Stomach smooth muscle (tissue), 2 donors: Measurements from ENCODE around the gene SLC2A10.

Experiments
- H3K27ac ChIP-seq: one replicate; pipeline ENCODE4 v1.7.0; 2013; ENCODE audit warnings: mild to moderate bottlenecking, low read length, inconsistent platforms
- H3K27me3 ChIP-seq, 2 donors: one replicate each; pipeline ENCODE4 v1.7.0; 2013; ENCODE audit warnings: low read length in 2 of 2; ENCODE audit not compliant: insufficient read depth in 2 of 2, control insufficient read depth in 1 of 2
- H3K36me3 ChIP-seq, 2 donors: one replicate each; pipeline ENCODE4 v1.7.0; 2013; ENCODE audit warnings: low read length in 2 of 2; ENCODE audit not compliant: control insufficient read depth in 2 of 2, insufficient read depth in 2 of 2
- H3K4me1 ChIP-seq: one replicate; pipeline ENCODE4 v1.7.0; 2013; ENCODE audit warnings: low read length; ENCODE audit not compliant: control insufficient read depth, insufficient read depth
- H3K4me3 ChIP-seq, 2 donors: one replicate each; pipeline ENCODE4 v1.7.0; 2013; ENCODE audit warnings: low read length in 2 of 2
- H3K9ac ChIP-seq, 2 donors: one replicate each; pipeline ENCODE4 v1.7.0; 2013; ENCODE audit warnings: low read length in 2 of 2, mild to moderate bottlenecking in 1 of 2
- H3K9me3 ChIP-seq, 2 donors: one replicate each; pipeline ENCODE4 v1.7.0; 2013; ENCODE audit warnings: low read length in 2 of 2; ENCODE audit not compliant: control insufficient read depth in 2 of 2
- donor health status: healthy.
- donor health status: Pancreatic carcinoma.

SLC2A10 gene

DNA sequence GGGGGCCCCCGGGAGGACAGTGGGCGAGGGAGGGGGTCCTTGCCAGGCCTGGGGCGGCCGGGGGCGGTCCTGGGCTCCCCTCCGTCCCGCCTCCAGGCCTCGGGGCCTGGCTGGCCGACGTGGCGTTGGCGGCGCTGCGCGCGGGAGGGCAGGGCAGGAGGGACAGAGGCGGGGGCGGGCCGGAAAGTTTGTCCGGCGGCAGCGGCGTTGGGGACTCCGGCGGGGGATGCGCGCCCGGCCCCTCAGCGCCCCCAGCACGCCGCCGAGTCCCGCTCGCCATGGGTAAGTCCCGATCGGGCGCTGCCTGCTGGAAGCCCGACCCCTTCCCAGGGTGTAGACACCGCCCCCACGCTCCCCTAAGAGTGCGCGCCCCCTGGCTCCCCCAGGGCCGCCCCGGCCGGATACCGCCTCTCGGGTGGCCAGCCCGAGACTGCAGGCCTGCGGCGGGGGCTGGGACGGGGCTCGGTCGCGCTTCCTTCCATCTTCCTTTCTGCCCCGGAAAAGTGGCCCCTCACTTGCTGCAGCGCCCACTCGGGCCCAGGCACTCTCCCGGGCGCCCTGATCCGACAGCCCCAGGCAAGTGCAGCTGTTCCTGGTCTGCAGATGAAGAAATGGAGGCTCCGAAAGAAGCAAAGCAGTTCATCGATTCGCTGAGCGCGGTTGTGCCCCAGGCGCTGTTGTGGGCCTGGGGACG lies at the start of gene SLC2A10:
Gene SLC2A10, plus strand, starts transcription at position 191 of the 694 bp plus-strand sequence. Its CDS starts 88 bp downstream, at position 279.
- H3K27me3 ChIP-seq = no peaks in the 10 kb centered on the region
- H3K4me3 ChIP-seq = peak within 1 kb of the TSS; percentile 88 to 92
- peak within 1 kb of the TSS; percentile 49 for H3K27ac ChIP-seq
- H3K9me3 ChIP-seq = no peaks in the 10 kb centered on the region
- H3K4me1 ChIP-seq = peaks cover 19% of the 10 kb centered on the region
- no peaks in the 10 kb centered on the region for H3K36me3 ChIP-seq
- H3K9ac ChIP-seq = peak within 1 kb of the TSS; percentile 83 to 89

DNA sequence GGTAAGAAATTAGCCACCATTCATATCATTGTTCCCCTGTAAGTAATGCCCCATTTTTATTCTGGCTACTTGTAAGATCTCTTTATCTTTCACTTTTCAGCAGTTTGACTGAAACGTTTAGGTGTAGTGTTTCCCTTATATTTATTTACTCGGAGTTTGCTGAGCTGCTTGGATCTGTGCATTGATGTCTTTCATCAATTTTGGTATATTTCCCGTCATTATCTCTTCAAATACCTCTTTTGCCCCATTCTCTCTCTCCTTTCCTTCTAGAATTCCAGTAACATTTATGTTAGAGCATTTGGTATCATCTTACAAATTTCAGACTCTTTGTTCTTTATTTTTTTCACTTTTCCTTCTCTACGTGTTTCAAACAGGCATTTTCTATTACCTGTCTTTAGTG lies 49.0 kb upstream of the SLC2A10 start:
- Histone ChIP-seq H3K36me3 (no peaks in the 10 kb centered on the region), H3K4me1 (no peaks in the 10 kb centered on the region), H3K4me3 (no peak overlapping the region), H3K9me3 (peaks cover 0 to 3% of the 10 kb centered on the region in 2 donors), H3K27ac (no peak overlapping the region), H3K9ac (no peak overlapping the region), H3K27me3 (no peaks in the 10 kb centered on the region)

GRCh38 chr20:46661659-46662058 lies 47.8 kb upstream of the SLC2A10 start:
- Histone ChIP-seq H3K4me1 (no peaks in the 10 kb centered on the region), H3K36me3 (no peaks in the 10 kb centered on the region), H3K9ac (no peak overlapping the region), H3K9me3 (peaks cover 0 to 3% of the 10 kb centered on the region in 2 donors), H3K27ac (no peak overlapping the region), H3K4me3 (no peak overlapping the region), H3K27me3 (no peaks in the 10 kb centered on the region)

DNA sequence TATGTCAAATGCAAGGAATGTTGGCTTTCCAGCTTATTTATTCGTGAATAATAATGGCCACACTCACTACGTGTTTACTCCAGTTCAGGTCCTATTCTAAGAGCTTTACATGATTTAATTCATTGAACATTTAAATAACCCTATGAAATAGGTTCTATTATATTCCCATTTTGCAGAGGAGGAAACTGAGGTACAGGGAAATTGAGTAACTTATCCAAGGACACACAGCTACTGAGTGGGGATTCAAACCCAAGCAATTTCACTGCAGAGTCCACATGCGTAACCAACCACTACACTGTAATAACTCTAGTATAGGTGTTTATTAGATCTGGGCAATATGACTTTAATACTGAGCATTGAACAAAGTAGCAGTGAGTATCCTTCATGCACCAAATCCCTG lies 45.9 kb upstream of the SLC2A10 start:
- Histone ChIP-seq H3K4me3 (no peak overlapping the region), H3K9me3 (peaks cover 0 to 3% of the 10 kb centered on the region in 2 donors), H3K27me3 (no peaks in the 10 kb centered on the region), H3K9ac (no peak overlapping the region), H3K4me1 (no peaks in the 10 kb centered on the region), H3K27ac (no peak overlapping the region), H3K36me3 (no peaks in the 10 kb centered on the region)

DNA sequence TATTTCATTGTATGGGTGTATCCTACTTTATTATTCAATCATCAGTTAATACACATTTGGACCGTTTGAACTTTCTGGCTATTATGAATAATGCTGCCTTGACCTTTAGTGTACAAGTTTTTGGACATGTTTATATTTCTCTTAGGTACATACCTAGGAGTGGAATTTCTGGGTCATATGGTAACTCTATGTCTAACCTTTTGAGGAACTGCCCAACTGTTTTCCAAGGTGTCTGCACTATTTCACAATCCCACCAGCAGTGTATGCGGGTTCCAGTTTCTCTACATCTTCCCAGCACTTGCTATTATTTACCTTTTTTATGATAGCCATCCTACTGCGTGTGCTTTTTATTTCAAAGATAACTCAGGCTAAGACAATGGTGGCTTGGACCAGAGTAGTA lies 43.8 kb upstream of the SLC2A10 start:
- no peak overlapping the region for H3K9ac ChIP-seq
- no peaks in the 10 kb centered on the region for H3K27me3 ChIP-seq
- H3K4me3 ChIP-seq = no peak overlapping the region
- no peaks in the 10 kb centered on the region for H3K36me3 ChIP-seq
- H3K4me1 ChIP-seq = no peaks in the 10 kb centered on the region
- no peak overlapping the region for H3K27ac ChIP-seq
- peaks cover 3 to 5% of the 10 kb centered on the region in 2 donors for H3K9me3 ChIP-seq

DNA sequence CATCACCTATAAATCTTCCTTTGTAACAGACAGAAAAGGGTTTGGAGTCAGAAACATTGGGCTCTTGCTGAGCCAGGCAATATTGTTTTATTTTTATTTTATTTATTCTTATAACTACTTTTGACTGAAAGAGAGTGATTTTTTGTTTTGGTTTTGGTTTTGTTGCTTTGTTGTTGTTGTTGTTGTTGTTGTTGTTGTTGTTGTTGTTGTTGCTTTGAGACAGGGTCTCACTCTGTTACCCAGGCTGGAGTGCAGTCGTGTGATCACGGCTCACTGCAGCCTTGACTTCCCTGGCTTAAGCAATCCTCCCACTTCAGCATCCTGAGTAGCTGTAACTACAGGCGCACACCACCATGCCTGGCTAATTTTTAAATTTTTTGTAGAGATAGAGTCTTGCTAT lies 43.1 kb upstream of the SLC2A10 start:
- Histone ChIP-seq H3K9me3 (peaks cover 6% of the 10 kb centered on the region in 2 donors), H3K4me3 (no peak overlapping the region), H3K9ac (no peak overlapping the region)

GRCh38 chr20:46666818-46667515 lies 42.5 kb upstream of the SLC2A10 start:
- H3K4me1 ChIP-seq = no peaks in the 10 kb centered on the region
- no peak overlapping the region for H3K27ac ChIP-seq
- no peak overlapping the region for H3K9ac ChIP-seq
- no peaks in the 10 kb centered on the region for H3K27me3 ChIP-seq
- H3K4me3 ChIP-seq = no peak overlapping the region
- peaks cover 6% of the 10 kb centered on the region in 2 donors for H3K9me3 ChIP-seq
- peaks cover 0 to 1% of the 10 kb centered on the region in 2 donors for H3K36me3 ChIP-seq

More for the DNA sequence above, 43.1 kb upstream of the SLC2A10 start:
- H3K36me3 ChIP-seq = no peaks in the 10 kb centered on the region
- no peaks in the 10 kb centered on the region for H3K27me3 ChIP-seq
- H3K4me1 ChIP-seq = no peaks in the 10 kb centered on the region
- no peak overlapping the region for H3K27ac ChIP-seq

DNA sequence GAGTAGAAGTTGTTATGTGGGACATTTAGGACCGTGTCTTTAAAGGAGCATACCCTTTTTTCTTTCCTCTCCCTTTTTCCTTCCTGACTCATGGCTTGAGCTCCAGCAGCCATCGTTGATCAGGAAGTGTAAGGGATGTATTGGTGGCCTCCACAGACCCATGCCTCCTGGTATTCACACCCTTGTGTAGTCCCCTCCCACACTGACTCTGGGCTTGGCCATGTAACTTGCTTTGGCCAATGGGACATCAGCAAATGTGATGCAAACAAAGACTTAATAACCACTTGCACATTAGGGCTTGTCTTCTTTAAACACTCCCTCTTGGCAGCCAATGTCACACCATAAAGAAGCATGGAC lies 39.2 kb upstream of the SLC2A10 start:
- no peak overlapping the region for H3K9ac ChIP-seq
- no peak overlapping the region for H3K4me3 ChIP-seq
- peaks cover 6% of the 10 kb centered on the region in 2 donors for H3K9me3 ChIP-seq
- peaks cover 0 to 2% of the 10 kb centered on the region in 2 donors for H3K36me3 ChIP-seq
- H3K27ac ChIP-seq = no peak overlapping the region
- H3K4me1 ChIP-seq = no peaks in the 10 kb centered on the region
- H3K27me3 ChIP-seq = no peaks in the 10 kb centered on the region

GRCh38 chr20:46670585-46671584 lies 38.6 kb upstream of the SLC2A10 start:
- H3K4me3 ChIP-seq = no peak overlapping the region
- no peaks in the 10 kb centered on the region for H3K27me3 ChIP-seq
- H3K27ac ChIP-seq = no peak overlapping the region
- H3K9ac ChIP-seq = no peak overlapping the region
- peaks cover 6% of the 10 kb centered on the region in 2 donors for H3K9me3 ChIP-seq
- H3K36me3 ChIP-seq = peaks cover 0 to 2% of the 10 kb centered on the region in 2 donors
- H3K4me1 ChIP-seq = no peaks in the 10 kb centered on the region

DNA sequence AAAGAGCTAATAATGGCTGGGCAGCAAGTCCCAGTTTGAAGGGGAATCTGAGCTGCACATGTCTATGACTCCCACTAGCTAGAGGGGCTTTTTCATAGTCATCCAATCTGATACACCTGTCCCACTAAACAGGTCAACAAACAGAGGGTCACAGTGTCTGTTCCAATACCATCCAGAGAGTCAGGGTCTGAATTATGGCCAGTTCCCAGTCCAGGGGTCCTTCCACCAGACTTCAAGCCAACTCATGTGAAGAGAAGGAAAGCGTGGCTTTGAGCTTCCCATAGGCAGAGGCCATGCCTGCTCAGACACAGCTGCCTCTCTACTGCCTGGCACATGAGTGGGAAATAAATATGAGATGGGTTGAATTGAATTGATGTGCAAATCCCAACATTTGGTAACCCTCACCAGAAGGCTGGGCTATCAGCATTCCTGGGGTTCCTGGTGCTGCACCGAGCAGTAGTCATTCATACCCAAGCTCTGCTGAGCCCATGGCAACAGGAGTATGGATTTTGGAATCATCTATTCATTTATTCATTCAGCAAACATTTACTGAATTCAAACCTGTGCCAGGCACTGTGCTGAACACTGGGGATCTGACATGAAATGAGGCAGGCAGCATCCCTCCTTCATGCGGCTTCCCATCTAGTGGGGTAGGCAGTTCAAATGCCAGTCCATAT lies 37.4 kb upstream of the SLC2A10 start:
- H3K27me3 ChIP-seq = no peaks in the 10 kb centered on the region

More for the DNA sequence above, 37.4 kb upstream of the SLC2A10 start:
- Histone ChIP-seq H3K36me3 (peaks cover 0 to 2% of the 10 kb centered on the region in 2 donors), H3K27ac (no peak overlapping the region), H3K9ac (no peak overlapping the region), H3K4me1 (no peaks in the 10 kb centered on the region), H3K9me3 (peaks cover 6% of the 10 kb centered on the region in 2 donors), H3K4me3 (no peak overlapping the region)
